ENCODE measurements around the gene SPART. TPM values are rescaled to one million over a fixed set of nuclear protein-coding genes. Genes with fewer than 3 reads are reported as not detected.

Gene SPART
- total RNA-seq, 1 experiment from 2014 or later = 60.6 TPM

GRCh38 chr13:36353001-36353400 lies 6.8 kb upstream of the SPART start:
- Histone ChIP-seq H2BK120ac (ENCODE audit: low read depth, low read length, poor library complexity, severe bottlenecking) (no peak overlapping the region), H3K27ac (ENCODE audit: insufficient read length, low read depth, low read length) (no peak overlapping the region), H3K27me3 (ENCODE audit: insufficient read depth, low read length) (no peaks in the 10 kb centered on the region), H4K91ac (ENCODE audit: insufficient read length, low read depth, low read length) (no peak overlapping the region), H3K23ac (ENCODE audit: insufficient read length, low read depth, low read length) (no peak overlapping the region), H4K20me1 (ENCODE audit: control insufficient read depth, insufficient read depth, insufficient read length) (no peaks in the 10 kb centered on the region), H4K5ac (ENCODE audit: insufficient read length, low read depth, low read length) (no peak overlapping the region), H3K4ac (ENCODE audit: low read depth, low read length) (no peak overlapping the region), H4K8ac (replicated peaks; ENCODE audit: insufficient read length, low read depth, low read length) (no peak overlapping the region), H3T11ph (ENCODE audit: low read length) (no peak overlapping the region), H3K23me2 (ENCODE audit: insufficient read length, low read depth, low read length, poor library complexity, severe bottlenecking) (no peaks in the 10 kb centered on the region), H3K14ac (ENCODE audit: insufficient read depth, low read length) (no peak overlapping the region), H2AK5ac (ENCODE audit: insufficient read length, low read length) (no peak overlapping the region), H2BK5ac (ENCODE audit: insufficient read length, low read length) (no peak overlapping the region), H2BK20ac (ENCODE audit: low read depth, low read length, poor library complexity, severe bottlenecking) (no peak overlapping the region), H2BK12ac (ENCODE audit: insufficient read length, low read depth, low read length) (no peak overlapping the region), H3K79me1 (ENCODE audit: insufficient read depth, low read depth, low read length, poor library complexity, severe bottlenecking) (no peaks in the 10 kb centered on the region), H3K9me3 (ENCODE audit: control insufficient read depth, low read depth, low read length) (no peaks in the 10 kb centered on the region), H2AFZ (ENCODE audit: low read length) (no peak overlapping the region), H3K56ac (ENCODE audit: insufficient read length, low read depth, low read length) (no peak overlapping the region), H3K79me2 (ENCODE audit: insufficient read depth, low read length) (no peaks in the 10 kb centered on the region), H2BK15ac (ENCODE audit: low read depth, low read length) (no peak overlapping the region), H3K18ac (ENCODE audit: insufficient read length, low read depth, low read length) (no peak overlapping the region), H3K4me1 (ENCODE audit: insufficient read depth, low read length) (no peaks in the 10 kb centered on the region), H3K9ac (ENCODE audit: extremely low read depth, insufficient read length, low read length) (no peak overlapping the region), H3K4me2 (ENCODE audit: insufficient read depth, insufficient read length, low read length) (no peak overlapping the region)
- peaks cover 0 to 3% of the 10 kb centered on the region in 2 experiments; a peak in 1 of 5 replicates for H3K9me3 Mint-ChIP-seq
- H3K4me3 Mint-ChIP-seq = no peak overlapping the region
- DNase-seq = no peak
- peaks cover 2% of the 10 kb centered on the region; the same call in 1 of the 2 replicates for H3K27me3 Mint-ChIP-seq (ENCODE audit: low read depth)
- H3K27ac Mint-ChIP-seq = no peak overlapping the region
- no peak for TF ChIP-seq CTCF (conservative IDR thresholded peaks at IDR 0.05)
- peaks cover 0 to 6% (median 4%) of the 10 kb centered on the region in 3 experiments; a peak in 4 of 7 replicates for H3K36me3 Mint-ChIP-seq (ENCODE audit: insufficient read depth in 1 of 3, low read depth in 3 of 3)
- no CpG with 5 or more reads among the region's 3 CpGs for WGBS (ENCODE audit: extremely low coverage, insufficient read length, low lambda C conversion rate)
- H3K4me1 Mint-ChIP-seq = peaks cover 0 to 2% of the 10 kb centered on the region in 2 experiments; a peak in 2 of 4 replicates

Data from H9 (cell line).